Measurements from ENCODE around the gene FOXL2. TPM values are rescaled to one million over a fixed set of nuclear protein-coding genes. Genes with fewer than 3 reads are reported as not detected.

Gene FOXL2
- total and polyA plus RNA-seq, 2 of the 13 experiments (the other 11 are each of a cell fraction or from before 2014, with no cell fraction given) = not detected

DNA sequence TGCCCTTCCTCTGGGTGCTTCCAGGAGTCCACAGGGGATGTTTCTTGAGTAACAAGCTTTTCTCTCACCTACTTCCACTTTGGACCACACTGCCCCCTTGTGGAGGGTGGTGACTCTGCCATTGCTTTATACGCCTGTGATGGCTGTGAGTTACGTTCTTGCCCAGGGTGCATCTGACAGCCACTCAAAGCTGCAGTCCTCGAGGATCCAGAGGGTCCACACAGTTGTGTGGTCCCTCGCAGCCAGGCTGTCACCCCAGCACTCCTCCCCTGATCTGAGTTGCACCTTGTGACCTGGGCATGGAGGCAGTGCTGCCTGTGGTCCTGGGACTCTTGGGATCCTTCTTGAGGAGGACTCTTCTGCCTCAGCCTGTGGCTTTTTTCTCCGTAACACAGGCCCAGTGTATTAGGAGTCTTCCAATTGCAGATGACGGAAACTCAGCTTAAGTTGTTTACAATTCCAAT, 23.4 kb downstream of the FOXL2 start (continued):
- TF ChIP-seq PAXIP1 (CRISPR knock-in tag; conservative IDR thresholded peaks at IDR 0.05) (no peak), FOSL2 (CRISPR knock-in tag; IDR thresholded peaks at IDR 0.05) (peak; percentile 28; the same call in 1 of the 2 replicates), KLF9 (CRISPR knock-in tag; IDR thresholded peaks at IDR 0.05; ENCODE audit: low read depth) (no peak), KLF12 (CRISPR knock-in tag; IDR thresholded peaks at IDR 0.05; ENCODE audit: borderline replicate concordance) (no peak), RELA (CRISPR knock-in tag; IDR thresholded peaks at IDR 0.05) (0 out of 2 replicates have a peak, but pooled peaks have one; percentile 71), XRCC5 (optimal IDR thresholded peaks at IDR 0.05; ENCODE audit: low read length) (peak; percentile 65), BHLHE40 (IDR thresholded peaks at IDR 0.05; ENCODE audit: low read length) (0 out of 2 replicates have a peak, but pooled peaks have one; percentile 18), ZUFSP (CRISPR knock-in tag; IDR thresholded peaks at IDR 0.05; ENCODE audit: borderline replicate concordance) (no peak), CEBPG (CRISPR knock-in tag; IDR thresholded peaks at IDR 0.05) (peak; percentile 32; the same call in 1 of the 2 replicates), KDM2A (CRISPR knock-in tag; IDR thresholded peaks at IDR 0.05; ENCODE audit: borderline replicate concordance, low read depth) (0 out of 2 replicates have a peak, but pooled peaks have one; percentile 20), STAG1 (CRISPR knock-in tag; IDR thresholded peaks at IDR 0.05) (peak; percentile 96), HDAC6 (IDR thresholded peaks at IDR 0.05; ENCODE audit: low read depth, low read length) (no peak), THAP11 (CRISPR knock-in tag; IDR thresholded peaks at IDR 0.05) (0 out of 2 replicates have a peak, but pooled peaks have one; percentile 20), ZNF331 (CRISPR knock-in tag; IDR thresholded peaks at IDR 0.05) (0 out of 2 replicates have a peak, but pooled peaks have one; percentile 41), ZNF264 (CRISPR knock-in tag; IDR thresholded peaks at IDR 0.05) (no peak), NFYB (CRISPR knock-in tag; IDR thresholded peaks at IDR 0.05) (no peak), PRDM10 (CRISPR knock-in tag; IDR thresholded peaks at IDR 0.05; ENCODE audit: low read depth) (0 out of 2 replicates have a peak, but pooled peaks have one; percentile 43), ZNF614 (CRISPR knock-in tag; IDR thresholded peaks at IDR 0.05; ENCODE audit: borderline replicate concordance) (0 out of 2 replicates have a peak, but pooled peaks have one; percentile 45), LBX2 (CRISPR knock-in tag; IDR thresholded peaks at IDR 0.05; ENCODE audit: borderline replicate concordance) (no peak), ZKSCAN5 (CRISPR knock-in tag; IDR thresholded peaks at IDR 0.05) (no peak)
